HG02610 (cell line): ENCODE data around the gene KCNAB2.

Experiments used
- ATAC-seq: cut with Tn5 transposase; IDR thresholded peaks from one replicate; pipeline ENCODE4 v1.9.1; 2021; ENCODE audit warnings: mild to moderate bottlenecking, moderate library complexity; ENCODE audit not compliant: unreplicated experiment

KCNAB2 gene

GRCh38 chr1:6077506-6077905 lies 31.8 kb downstream of the KCNAB2 start:
- no peak for ATAC-seq

- no peak for ATAC-seq
Observed at GRCh38 chr1:6077919-6078318, 32.2 kb downstream of the KCNAB2 start.

- no peak for ATAC-seq
Observed at GRCh38 chr1:6080469-6080868, 34.8 kb downstream of the KCNAB2 start.

- no peak for ATAC-seq
Observed at GRCh38 chr1:6081901-6082300, 36.2 kb downstream of the KCNAB2 start.

- no peak for ATAC-seq
Observed at GRCh38 chr1:6082430-6082971, 36.8 kb downstream of the KCNAB2 start.

- ATAC-seq, result no peak
Observed at GRCh38 chr1:6083385-6083784, 37.7 kb downstream of the KCNAB2 start.

GRCh38 chr1:6083801-6084446 lies 38.2 kb downstream of the KCNAB2 start:
- ATAC-seq, result no peak

GRCh38 chr1:6084781-6085495 lies 39.2 kb downstream of the KCNAB2 start:
- ATAC-seq, result no peak

GRCh38 chr1:6085666-6086065 lies 40.0 kb downstream of the KCNAB2 start:
- no peak for ATAC-seq

- no peak for ATAC-seq
Observed at GRCh38 chr1:6086358-6086757, 40.7 kb downstream of the KCNAB2 start.

GRCh38 chr1:6086762-6087376 lies 41.2 kb downstream of the KCNAB2 start:
- no peak for ATAC-seq

GRCh38 chr1:6087377-6087772 lies 41.7 kb downstream of the KCNAB2 start:
- ATAC-seq, result no peak

GRCh38 chr1:6087958-6088357 lies 42.3 kb downstream of the KCNAB2 start:
- ATAC-seq, result no peak

- no peak for ATAC-seq
Observed at GRCh38 chr1:6088956-6089355, 43.3 kb downstream of the KCNAB2 start.

- ATAC-seq, result no peak
Observed at GRCh38 chr1:6090288-6090687, 44.6 kb downstream of the KCNAB2 start.

- ATAC-seq, result no peak
Observed at GRCh38 chr1:6090996-6091822, 45.5 kb downstream of the KCNAB2 start.

- no peak for ATAC-seq
Observed at GRCh38 chr1:6091823-6092109, 46.1 kb downstream of the KCNAB2 start.

GRCh38 chr1:6092211-6092610 lies 46.5 kb downstream of the KCNAB2 start:
- no peak for ATAC-seq

GRCh38 chr1:6093071-6093470 lies 47.4 kb downstream of the KCNAB2 start:
- ATAC-seq, result no peak

GRCh38 chr1:6093611-6094010 lies 47.9 kb downstream of the KCNAB2 start:
- ATAC-seq, result no peak

GRCh38 chr1:6094246-6094645 lies 48.6 kb downstream of the KCNAB2 start:
- no peak for ATAC-seq
